DLD1 (cell line): ENCODE results near the gene ROBO1.

Experiments used
- in situ Hi-C: cut with HindIII; loops from 2 replicates; pipeline ENCODE4 v1.10.0; 2017; ENCODE audit warnings: low sequenced_read_pairs

The ROBO1 gene

GRCh38 chr3:79028916-79029315 lies 738.9 kb downstream of the ROBO1 start:
- in situ Hi-C loops: no loop called here

- in situ Hi-C loops: no loop called here
Observed at GRCh38 chr3:79027593-79027992, 740.2 kb downstream of the ROBO1 start.

- in situ Hi-C loops: no loop called here
Observed at GRCh38 chr3:79019924-79020173, 747.9 kb downstream of the ROBO1 start.

- in situ Hi-C loops: no loop called here
Observed at GRCh38 chr3:79019137-79019923, 748.5 kb downstream of the ROBO1 start.

- in situ Hi-C loops: no loop called here
Observed at GRCh38 chr3:79018671-79019136, 749.1 kb downstream of the ROBO1 start.

- in situ Hi-C loops: no loop called here
Observed at GRCh38 chr3:79018265-79018664, 749.5 kb downstream of the ROBO1 start.

GRCh38 chr3:79016587-79017376 lies 751.0 kb downstream of the ROBO1 start:
- in situ Hi-C loops: no loop called here

GRCh38 chr3:79015854-79016253 lies 751.9 kb downstream of the ROBO1 start:
- in situ Hi-C loops: no loop called here

- in situ Hi-C loops: no loop called here
Observed at GRCh38 chr3:79012946-79013362, 754.8 kb downstream of the ROBO1 start.

- in situ Hi-C loops: no loop called here
Observed at GRCh38 chr3:79012530-79012913, 755.3 kb downstream of the ROBO1 start.

GRCh38 chr3:79011821-79012529 lies 755.8 kb downstream of the ROBO1 start:
- in situ Hi-C loops: no loop called here

GRCh38 chr3:79009861-79010260 lies 757.9 kb downstream of the ROBO1 start:
- in situ Hi-C loops: no loop called here

- in situ Hi-C loops: no loop called here
Observed at GRCh38 chr3:79006077-79006476, 761.7 kb downstream of the ROBO1 start.

- in situ Hi-C loops: no loop called here
Observed at GRCh38 chr3:79005084-79005483, 762.7 kb downstream of the ROBO1 start.

- in situ Hi-C loops: no loop called here
Observed at GRCh38 chr3:79003994-79004393, 763.8 kb downstream of the ROBO1 start.

- in situ Hi-C loops: no loop called here
Observed at GRCh38 chr3:79002465-79003372, 765.1 kb downstream of the ROBO1 start.

GRCh38 chr3:79001255-79001654 lies 766.5 kb downstream of the ROBO1 start:
- in situ Hi-C loops: no loop called here

- in situ Hi-C loops: no loop called here
Observed at GRCh38 chr3:78999139-78999538, 768.7 kb downstream of the ROBO1 start.

GRCh38 chr3:78995087-78995486 lies 772.7 kb downstream of the ROBO1 start:
- in situ Hi-C loops: no loop called here

GRCh38 chr3:78994174-78995027 lies 773.4 kb downstream of the ROBO1 start:
- in situ Hi-C loops: no loop called here
